Measurements from ENCODE around the gene LSAMP. TPM values are rescaled to one million over a fixed set of nuclear protein-coding genes. Genes with fewer than 3 reads are reported as not detected.
A peak's percentile ranks its signal among the peaks of the same experiment; 100 is the strongest.

The LSAMP gene
- total RNA-seq, 1 experiment from 2014 or later: 5.7 TPM

DNA sequence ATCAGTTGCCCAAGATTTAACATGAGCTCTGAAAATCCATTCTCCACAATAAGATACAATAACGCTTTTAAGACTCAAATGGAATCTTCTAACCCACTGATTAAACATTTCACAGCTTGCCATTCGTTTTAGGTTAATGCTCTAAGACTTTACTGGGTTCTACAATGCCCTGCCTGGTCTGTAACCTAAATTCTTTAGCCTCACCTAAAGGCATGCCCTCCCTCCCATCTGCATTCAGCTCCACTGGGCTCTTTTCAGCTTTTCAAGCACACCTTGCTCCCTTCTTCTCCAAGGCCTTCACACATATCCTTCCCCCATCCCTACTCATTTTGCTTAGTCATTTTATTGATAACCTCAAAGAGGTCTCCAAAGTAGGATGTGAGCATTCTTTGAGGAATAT lies 290.9 kb downstream of the LSAMP start:
- Mint-ChIP-seq H3K27ac (no peak overlapping the region), H3K27me3 (ENCODE audit: low read depth) (no peaks in the 10 kb centered on the region; the same call in 1 of the 2 replicates), H3K4me3 (no peak overlapping the region), H3K4me1 (peaks cover 21% of the 10 kb centered on the region), H3K36me3 (no peaks in the 10 kb centered on the region), H3K9me3 (no peaks in the 10 kb centered on the region)
- DNase-seq (ENCODE audit: low spot score) (no peak), ATAC-seq (peak; percentile 88)
- ChIA-PET CTCF (interaction anchor here (0.7 kb wide), 1 partner anchor 617 kb away, joined by 3 read pairs; no protein-coding TSS in a partner anchor), POLR2A (no interaction called here)
- TF ChIP-seq JUN (CRISPR knock-in tag; IDR thresholded peaks at IDR 0.05): no peak
- no peak for TF ChIP-seq IRF2 (CRISPR knock-in tag; IDR thresholded peaks at IDR 0.05; ENCODE audit: borderline replicate concordance, low read depth)
- no peak for TF ChIP-seq TP53 (CRISPR knock-in tag; IDR thresholded peaks at IDR 0.05)
- TF ChIP-seq NFE2L1 (CRISPR knock-in tag; IDR thresholded peaks at IDR 0.05): no peak
- TF ChIP-seq, protein P1, sequence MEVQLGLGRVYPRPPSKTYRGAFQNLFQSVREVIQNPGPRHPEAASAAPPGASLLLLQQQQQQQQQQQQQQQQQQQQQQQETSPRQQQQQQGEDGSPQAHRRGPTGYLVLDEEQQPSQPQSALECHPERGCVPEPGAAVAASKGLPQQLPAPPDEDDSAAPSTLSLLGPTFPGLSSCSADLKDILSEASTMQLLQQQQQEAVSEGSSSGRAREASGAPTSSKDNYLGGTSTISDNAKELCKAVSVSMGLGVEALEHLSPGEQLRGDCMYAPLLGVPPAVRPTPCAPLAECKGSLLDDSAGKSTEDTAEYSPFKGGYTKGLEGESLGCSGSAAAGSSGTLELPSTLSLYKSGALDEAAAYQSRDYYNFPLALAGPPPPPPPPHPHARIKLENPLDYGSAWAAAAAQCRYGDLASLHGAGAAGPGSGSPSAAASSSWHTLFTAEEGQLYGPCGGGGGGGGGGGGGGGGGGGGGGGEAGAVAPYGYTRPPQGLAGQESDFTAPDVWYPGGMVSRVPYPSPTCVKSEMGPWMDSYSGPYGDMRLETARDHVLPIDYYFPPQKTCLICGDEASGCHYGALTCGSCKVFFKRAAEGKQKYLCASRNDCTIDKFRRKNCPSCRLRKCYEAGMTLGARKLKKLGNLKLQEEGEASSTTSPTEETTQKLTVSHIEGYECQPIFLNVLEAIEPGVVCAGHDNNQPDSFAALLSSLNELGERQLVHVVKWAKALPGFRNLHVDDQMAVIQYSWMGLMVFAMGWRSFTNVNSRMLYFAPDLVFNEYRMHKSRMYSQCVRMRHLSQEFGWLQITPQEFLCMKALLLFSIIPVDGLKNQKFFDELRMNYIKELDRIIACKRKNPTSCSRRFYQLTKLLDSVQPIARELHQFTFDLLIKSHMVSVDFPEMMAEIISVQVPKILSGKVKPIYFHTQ (CRISPR knock-in tag; IDR thresholded peaks at IDR 0.05): no peak
- TF ChIP-seq EMX1 (CRISPR knock-in tag; IDR thresholded peaks at IDR 0.05): no peak
- TF ChIP-seq, protein P2, sequence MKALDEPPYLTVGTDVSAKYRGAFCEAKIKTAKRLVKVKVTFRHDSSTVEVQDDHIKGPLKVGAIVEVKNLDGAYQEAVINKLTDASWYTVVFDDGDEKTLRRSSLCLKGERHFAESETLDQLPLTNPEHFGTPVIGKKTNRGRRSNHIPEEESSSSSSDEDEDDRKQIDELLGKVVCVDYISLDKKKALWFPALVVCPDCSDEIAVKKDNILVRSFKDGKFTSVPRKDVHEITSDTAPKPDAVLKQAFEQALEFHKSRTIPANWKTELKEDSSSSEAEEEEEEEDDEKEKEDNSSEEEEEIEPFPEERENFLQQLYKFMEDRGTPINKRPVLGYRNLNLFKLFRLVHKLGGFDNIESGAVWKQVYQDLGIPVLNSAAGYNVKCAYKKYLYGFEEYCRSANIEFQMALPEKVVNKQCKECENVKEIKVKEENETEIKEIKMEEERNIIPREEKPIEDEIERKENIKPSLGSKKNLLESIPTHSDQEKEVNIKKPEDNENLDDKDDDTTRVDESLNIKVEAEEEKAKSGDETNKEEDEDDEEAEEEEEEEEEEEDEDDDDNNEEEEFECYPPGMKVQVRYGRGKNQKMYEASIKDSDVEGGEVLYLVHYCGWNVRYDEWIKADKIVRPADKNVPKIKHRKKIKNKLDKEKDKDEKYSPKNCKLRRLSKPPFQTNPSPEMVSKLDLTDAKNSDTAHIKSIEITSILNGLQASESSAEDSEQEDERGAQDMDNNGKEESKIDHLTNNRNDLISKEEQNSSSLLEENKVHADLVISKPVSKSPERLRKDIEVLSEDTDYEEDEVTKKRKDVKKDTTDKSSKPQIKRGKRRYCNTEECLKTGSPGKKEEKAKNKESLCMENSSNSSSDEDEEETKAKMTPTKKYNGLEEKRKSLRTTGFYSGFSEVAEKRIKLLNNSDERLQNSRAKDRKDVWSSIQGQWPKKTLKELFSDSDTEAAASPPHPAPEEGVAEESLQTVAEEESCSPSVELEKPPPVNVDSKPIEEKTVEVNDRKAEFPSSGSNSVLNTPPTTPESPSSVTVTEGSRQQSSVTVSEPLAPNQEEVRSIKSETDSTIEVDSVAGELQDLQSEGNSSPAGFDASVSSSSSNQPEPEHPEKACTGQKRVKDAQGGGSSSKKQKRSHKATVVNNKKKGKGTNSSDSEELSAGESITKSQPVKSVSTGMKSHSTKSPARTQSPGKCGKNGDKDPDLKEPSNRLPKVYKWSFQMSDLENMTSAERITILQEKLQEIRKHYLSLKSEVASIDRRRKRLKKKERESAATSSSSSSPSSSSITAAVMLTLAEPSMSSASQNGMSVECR (CRISPR knock-in tag; IDR thresholded peaks at IDR 0.05; ENCODE audit: borderline replicate concordance): no peak
- no peak for TF ChIP-seq ZMAT4 (CRISPR knock-in tag; IDR thresholded peaks at IDR 0.05)
- no peak for TF ChIP-seq ATF6 (CRISPR knock-in tag; IDR thresholded peaks at IDR 0.05)
- no peak for TF ChIP-seq MAX (CRISPR knock-in tag; IDR thresholded peaks at IDR 0.05)
- no peak for TF ChIP-seq NR2C2 (CRISPR knock-in tag; IDR thresholded peaks at IDR 0.05)

DNA sequence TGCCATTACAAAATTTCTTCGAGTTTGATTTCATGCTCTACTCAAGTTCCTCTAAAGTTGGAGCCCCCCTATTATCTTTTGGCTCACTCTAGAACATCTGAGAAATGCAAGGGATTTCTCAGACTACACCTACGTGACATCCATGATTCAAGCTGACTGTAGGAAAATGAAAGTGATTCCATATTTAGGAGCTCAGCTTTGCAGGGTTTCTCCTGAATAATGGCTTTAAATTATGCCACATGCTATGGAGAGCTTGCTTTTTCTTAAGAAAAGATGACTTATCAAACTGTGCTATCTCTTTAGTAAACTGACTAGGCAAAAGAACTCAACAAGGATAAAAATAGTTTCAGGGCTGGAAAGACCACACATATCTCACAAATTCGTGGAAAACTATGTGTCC lies 292.1 kb downstream of the LSAMP start:
- Mint-ChIP-seq H3K27me3 (ENCODE audit: low read depth) (no peaks in the 10 kb centered on the region; the same call in 1 of the 2 replicates), H3K27ac (no peak overlapping the region), H3K9me3 (no peaks in the 10 kb centered on the region), H3K4me1 (peaks cover 27% of the 10 kb centered on the region), H3K36me3 (no peaks in the 10 kb centered on the region), H3K4me3 (no peak overlapping the region)
- CTCF ChIA-PET: no interaction called here
- POLR2A ChIA-PET: no interaction called here
- DNase-seq (ENCODE audit: low spot score) (no peak), ATAC-seq (no peak)
- no peak for TF ChIP-seq ZNF232 (CRISPR knock-in tag; IDR thresholded peaks at IDR 0.05)
- no peak for TF ChIP-seq ZNF263 (CRISPR knock-in tag; IDR thresholded peaks at IDR 0.05; ENCODE audit: low read depth)
- TF ChIP-seq USF1 (CRISPR knock-in tag; IDR thresholded peaks at IDR 0.05): no peak
- TF ChIP-seq, protein P3, sequence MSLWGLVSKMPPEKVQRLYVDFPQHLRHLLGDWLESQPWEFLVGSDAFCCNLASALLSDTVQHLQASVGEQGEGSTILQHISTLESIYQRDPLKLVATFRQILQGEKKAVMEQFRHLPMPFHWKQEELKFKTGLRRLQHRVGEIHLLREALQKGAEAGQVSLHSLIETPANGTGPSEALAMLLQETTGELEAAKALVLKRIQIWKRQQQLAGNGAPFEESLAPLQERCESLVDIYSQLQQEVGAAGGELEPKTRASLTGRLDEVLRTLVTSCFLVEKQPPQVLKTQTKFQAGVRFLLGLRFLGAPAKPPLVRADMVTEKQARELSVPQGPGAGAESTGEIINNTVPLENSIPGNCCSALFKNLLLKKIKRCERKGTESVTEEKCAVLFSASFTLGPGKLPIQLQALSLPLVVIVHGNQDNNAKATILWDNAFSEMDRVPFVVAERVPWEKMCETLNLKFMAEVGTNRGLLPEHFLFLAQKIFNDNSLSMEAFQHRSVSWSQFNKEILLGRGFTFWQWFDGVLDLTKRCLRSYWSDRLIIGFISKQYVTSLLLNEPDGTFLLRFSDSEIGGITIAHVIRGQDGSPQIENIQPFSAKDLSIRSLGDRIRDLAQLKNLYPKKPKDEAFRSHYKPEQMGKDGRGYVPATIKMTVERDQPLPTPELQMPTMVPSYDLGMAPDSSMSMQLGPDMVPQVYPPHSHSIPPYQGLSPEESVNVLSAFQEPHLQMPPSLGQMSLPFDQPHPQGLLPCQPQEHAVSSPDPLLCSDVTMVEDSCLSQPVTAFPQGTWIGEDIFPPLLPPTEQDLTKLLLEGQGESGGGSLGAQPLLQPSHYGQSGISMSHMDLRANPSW (CRISPR knock-in tag; conservative IDR thresholded peaks at IDR 0.05; ENCODE audit: low read depth): no peak
- no peak for TF ChIP-seq ZNF281 (CRISPR knock-in tag; IDR thresholded peaks at IDR 0.05)
- TF ChIP-seq MYBL2 (CRISPR knock-in tag; IDR thresholded peaks at IDR 0.05): no peak
- TF ChIP-seq ERG (CRISPR knock-in tag; IDR thresholded peaks at IDR 0.05): no peak
